WTC11 (cell line): ENCODE data around the gene PCDHGC5. TPM values are rescaled to one million over a fixed set of nuclear protein-coding genes. Genes with fewer than 3 reads are reported as not detected.

Experiments used
- ATAC-seq: fragments of 200-7000 bp; cut with Tn5 transposase; 2 replicates; pipeline ENCODE4 v1.10.0; 2021; ENCODE audit warnings: mild to moderate bottlenecking, moderate library complexity
- CTCF ChIA-PET: fragments of 300-600 bp; sonication (Branson Sonifier 250); formaldehyde crosslinking; loops from one replicate; lab custom pipeline; 2021; ENCODE audit warnings: antibody characterized with exemption; lab: Charles Lee
- POLR2A ChIA-PET: fragments of 350-600 bp; sonication (Branson Sonifier 250); formaldehyde crosslinking; loops from one replicate; lab custom pipeline; 2021; ENCODE audit warnings: antibody characterized with exemption; lab: Charles Lee
- DNase-seq: peaks from one replicate; pipeline ENCODE4 v3.0.0; 2021; ENCODE audit warnings: low spot score
- H3K27ac Mint-ChIP-seq: 2 replicates; pipeline ENCODE4 v1.8.0; 2021; ENCODE audit warnings: mixed read lengths
- H3K27me3 Mint-ChIP-seq: 2 replicates; pipeline ENCODE4 v1.8.0; 2021; ENCODE audit warnings: low read depth, mild to moderate bottlenecking, moderate library complexity, mixed read lengths
- H3K36me3 Mint-ChIP-seq: 2 replicates; pipeline ENCODE4 v1.8.0; 2021; ENCODE audit warnings: mixed read lengths
- H3K4me1 Mint-ChIP-seq: 2 replicates; pipeline ENCODE4 v1.8.0; 2022; ENCODE audit warnings: mixed read lengths
- H3K4me3 Mint-ChIP-seq: 2 replicates; pipeline ENCODE4 v1.8.0; 2021; ENCODE audit warnings: mild to moderate bottlenecking, moderate library complexity, mixed read lengths
- H3K9me3 Mint-ChIP-seq: 2 replicates; pipeline ENCODE4 v1.8.0; 2021; ENCODE audit warnings: mixed read lengths
- AR ChIP-seq: fragments of 250-450 bp; sonication (Bioruptor Pico); IDR thresholded peaks from 2 replicates; pipeline ENCODE4 v1.9.0; 2021; ENCODE audit warnings: mild to moderate bottlenecking
- CDX4 ChIP-seq: fragments of 250-450 bp; sonication (Bioruptor Pico); IDR thresholded peaks from 2 replicates; pipeline ENCODE4 v1.9.0; 2021; ENCODE audit warnings: moderate library complexity, mild to moderate bottlenecking, inconsistent platforms, borderline replicate concordance
- ERG ChIP-seq: fragments of 250-450 bp; sonication (Bioruptor Pico); IDR thresholded peaks from 2 replicates; pipeline ENCODE4 v1.8.0; 2021; ENCODE audit warnings: mild to moderate bottlenecking
- GTF2I ChIP-seq: fragments of 250-450 bp; sonication (Bioruptor Pico); conservative IDR thresholded peaks from 2 replicates; pipeline ENCODE4 v1.4.0; 2021; ENCODE audit warnings: mild to moderate bottlenecking
- PREB ChIP-seq: sonication (generic); formaldehyde crosslinking; IDR thresholded peaks from 2 replicates; pipeline ENCODE4 v1.8.1; 2022; ENCODE audit warnings: mild to moderate bottlenecking, missing genetic modification reagents, moderate library complexity, borderline replicate concordance
- SMAD3 ChIP-seq: sonication (generic); formaldehyde crosslinking; IDR thresholded peaks from 2 replicates; pipeline ENCODE4 v1.8.0; 2022; ENCODE audit warnings: missing genetic modification reagents, mild to moderate bottlenecking, borderline replicate concordance
- SMAD4 ChIP-seq: sonication (generic); formaldehyde crosslinking; IDR thresholded peaks from 2 replicates; pipeline ENCODE4 v1.8.0; 2022; ENCODE audit warnings: mild to moderate bottlenecking, missing genetic modification reagents
- SP1 ChIP-seq: sonication (generic); formaldehyde crosslinking; conservative IDR thresholded peaks from 2 replicates; pipeline ENCODE4 v1.8.1; 2022; ENCODE audit warnings: missing genetic modification reagents
- STAT6 ChIP-seq: sonication (generic); formaldehyde crosslinking; conservative IDR thresholded peaks from 2 replicates; pipeline ENCODE4 v1.8.1; 2023; ENCODE audit warnings: mild to moderate bottlenecking, low read depth, missing genetic modification reagents, moderate library complexity
- ZNF425 ChIP-seq: fragments of 250-450 bp; sonication (Bioruptor Pico); conservative IDR thresholded peaks from 2 replicates; pipeline ENCODE4 v1.9.0; 2021; ENCODE audit warnings: mild to moderate bottlenecking
- ZNF671 ChIP-seq: fragments of 250-450 bp; sonication (Bioruptor Pico); IDR thresholded peaks from 2 replicates; pipeline ENCODE4 v1.8.0; 2021; ENCODE audit warnings: mild to moderate bottlenecking
- total RNA-seq: library from RNA; stranded (reverse); gene quantifications from 3 replicates; pipeline ENCODE4 v1.2.3, GENCODE V29; 2021
- TF ChIP-seq, protein P1 (sequence below): sonication (generic); formaldehyde crosslinking; IDR thresholded peaks from 2 replicates; pipeline ENCODE4 v1.8.0; 2023; ENCODE audit warnings: missing genetic modification reagents, mild to moderate bottlenecking, borderline replicate concordance

Gene PCDHGC5
- total RNA-seq, 1 experiment from 2014 or later: 1.5 TPM

DNA sequence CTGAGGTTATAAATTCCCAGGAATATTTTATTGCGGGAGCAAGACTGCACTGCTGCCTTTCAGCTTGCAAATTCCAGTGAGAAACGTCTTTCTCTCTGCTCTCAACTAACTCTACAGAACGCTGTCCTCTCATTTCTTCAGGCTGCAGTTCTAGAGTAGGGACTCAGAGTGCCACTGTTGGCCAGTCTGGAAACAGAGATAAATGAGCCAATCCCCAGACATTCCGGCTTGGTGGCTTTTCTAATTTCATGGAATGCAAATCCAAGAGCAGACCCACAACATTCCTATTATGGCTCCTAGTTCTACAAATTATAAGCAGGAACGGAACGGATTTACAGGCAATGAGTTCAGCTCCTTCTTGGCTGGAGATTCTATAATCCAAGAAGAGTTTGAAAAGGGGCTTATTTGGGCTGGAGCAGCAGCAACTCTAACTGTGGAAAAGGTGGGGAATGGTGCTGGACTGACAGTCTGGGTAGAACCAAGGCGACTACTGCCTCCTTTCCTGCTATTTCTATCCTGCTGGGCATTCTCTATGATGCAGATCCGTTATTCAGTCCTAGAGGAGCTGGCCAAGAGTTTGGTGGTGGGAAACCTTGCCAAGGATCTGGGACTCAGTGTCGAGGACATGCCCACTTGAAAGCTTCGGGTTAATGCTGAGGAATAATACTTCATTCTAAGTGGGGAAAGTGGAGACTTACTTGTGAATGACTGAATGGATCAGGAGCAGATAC is 49.3 kb upstream of the PCDHGC5 start (continued):
- TF ChIP-seq, protein P1, sequence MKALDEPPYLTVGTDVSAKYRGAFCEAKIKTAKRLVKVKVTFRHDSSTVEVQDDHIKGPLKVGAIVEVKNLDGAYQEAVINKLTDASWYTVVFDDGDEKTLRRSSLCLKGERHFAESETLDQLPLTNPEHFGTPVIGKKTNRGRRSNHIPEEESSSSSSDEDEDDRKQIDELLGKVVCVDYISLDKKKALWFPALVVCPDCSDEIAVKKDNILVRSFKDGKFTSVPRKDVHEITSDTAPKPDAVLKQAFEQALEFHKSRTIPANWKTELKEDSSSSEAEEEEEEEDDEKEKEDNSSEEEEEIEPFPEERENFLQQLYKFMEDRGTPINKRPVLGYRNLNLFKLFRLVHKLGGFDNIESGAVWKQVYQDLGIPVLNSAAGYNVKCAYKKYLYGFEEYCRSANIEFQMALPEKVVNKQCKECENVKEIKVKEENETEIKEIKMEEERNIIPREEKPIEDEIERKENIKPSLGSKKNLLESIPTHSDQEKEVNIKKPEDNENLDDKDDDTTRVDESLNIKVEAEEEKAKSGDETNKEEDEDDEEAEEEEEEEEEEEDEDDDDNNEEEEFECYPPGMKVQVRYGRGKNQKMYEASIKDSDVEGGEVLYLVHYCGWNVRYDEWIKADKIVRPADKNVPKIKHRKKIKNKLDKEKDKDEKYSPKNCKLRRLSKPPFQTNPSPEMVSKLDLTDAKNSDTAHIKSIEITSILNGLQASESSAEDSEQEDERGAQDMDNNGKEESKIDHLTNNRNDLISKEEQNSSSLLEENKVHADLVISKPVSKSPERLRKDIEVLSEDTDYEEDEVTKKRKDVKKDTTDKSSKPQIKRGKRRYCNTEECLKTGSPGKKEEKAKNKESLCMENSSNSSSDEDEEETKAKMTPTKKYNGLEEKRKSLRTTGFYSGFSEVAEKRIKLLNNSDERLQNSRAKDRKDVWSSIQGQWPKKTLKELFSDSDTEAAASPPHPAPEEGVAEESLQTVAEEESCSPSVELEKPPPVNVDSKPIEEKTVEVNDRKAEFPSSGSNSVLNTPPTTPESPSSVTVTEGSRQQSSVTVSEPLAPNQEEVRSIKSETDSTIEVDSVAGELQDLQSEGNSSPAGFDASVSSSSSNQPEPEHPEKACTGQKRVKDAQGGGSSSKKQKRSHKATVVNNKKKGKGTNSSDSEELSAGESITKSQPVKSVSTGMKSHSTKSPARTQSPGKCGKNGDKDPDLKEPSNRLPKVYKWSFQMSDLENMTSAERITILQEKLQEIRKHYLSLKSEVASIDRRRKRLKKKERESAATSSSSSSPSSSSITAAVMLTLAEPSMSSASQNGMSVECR (CRISPR knock-in tag): no peak
- TF ChIP-seq SMAD3 (CRISPR knock-in tag) (no peak), SMAD4 (CRISPR knock-in tag) (no peak)
- TF ChIP-seq, all 79 proteins: peak for 0

DNA sequence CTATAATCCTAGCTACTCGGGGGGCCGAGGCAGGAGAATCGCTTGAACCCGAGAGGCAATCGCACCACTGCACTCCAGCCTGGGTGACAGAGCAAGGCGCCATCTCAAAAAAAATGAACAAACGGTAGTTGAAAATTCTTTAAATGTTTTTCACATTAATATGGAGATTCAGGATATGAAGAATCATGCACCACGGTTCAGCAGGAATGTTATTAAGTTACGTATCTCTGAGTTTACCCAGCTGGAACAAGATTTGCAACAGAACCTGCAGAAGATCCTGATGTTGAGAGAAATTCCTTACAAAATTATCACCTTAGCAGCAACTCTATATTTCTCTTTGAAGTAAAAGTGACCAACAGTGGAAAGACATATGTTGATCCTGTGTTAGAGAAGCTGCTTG is 48.5 kb upstream of the PCDHGC5 start:
- H3K4me3 Mint-ChIP-seq: no peak overlapping the region
- no peak overlapping the region for H3K27ac Mint-ChIP-seq
- no peak for DNase-seq
- H3K36me3 Mint-ChIP-seq: peaks cover 15% of the 10 kb centered on the region; the same call in 1 of the 2 replicates
- H3K9me3 Mint-ChIP-seq: peaks cover 12% of the 10 kb centered on the region
- ChIA-PET CTCF (interaction anchor here (1.2 to 2.5 kb wide), 5 partner anchors 10 to 84 kb away, joined by 3 to 15 read pairs (median 7); partner anchors contain the start of genes PCDHGA12 and PCDHGC3), POLR2A (no interaction called here)
- H3K27me3 Mint-ChIP-seq: no peaks in the 10 kb centered on the region
- H3K4me1 Mint-ChIP-seq: peaks cover 10% of the 10 kb centered on the region
- no peak for ATAC-seq
- no peak for TF ChIP-seq CDX4
- TF ChIP-seq AR (CRISPR knock-in tag): no peak
- TF ChIP-seq ERG: no peak
- TF ChIP-seq GTF2I: no peak
- TF ChIP-seq PREB (CRISPR knock-in tag): no peak
- no peak for TF ChIP-seq SP1 (CRISPR knock-in tag)
- TF ChIP-seq STAT6 (CRISPR knock-in tag): no peak
- TF ChIP-seq ZNF671 (CRISPR knock-in tag): no peak
- no peak for TF ChIP-seq ZNF425 (CRISPR knock-in tag)
